Colon (tissue), 2 donors: Measurements from ENCODE around the gene ZCCHC8.
"Not testable (repeated sequence)": the region's sequence is repeated elsewhere in the genome, so short reads cannot be mapped to it uniquely, and the experiment has no call there.

Experiments used
- FAIRE-seq: peaks from 2 replicates; lab custom pipeline; 2012; peaks lifted over from hg19 to GRCh38; lab: Jason Lieb, UNC
- donor health status: control.
- donor health status: control.

The ZCCHC8 gene

GRCh38 chr12:122500685-122501488 lies at the start of gene ZCCHC8:
Gene ZCCHC8, minus strand, starts transcription at chr12:122500932. Its CDS starts 92 bp downstream, at chr12:122500840.
- no peak for FAIRE-seq

GRCh38 chr12:122547330-122547729 lies 46.6 kb upstream of the ZCCHC8 start:
- FAIRE-seq: no peak

GRCh38 chr12:122545855-122546254 lies 45.1 kb upstream of the ZCCHC8 start:
- FAIRE-seq: no peak

GRCh38 chr12:122544537-122544936 lies 43.8 kb upstream of the ZCCHC8 start:
- no peak for FAIRE-seq

- no peak for FAIRE-seq
Measured at GRCh38 chr12:122538496-122538895, 37.8 kb upstream of the ZCCHC8 start.

GRCh38 chr12:122537021-122537420 lies 36.3 kb upstream of the ZCCHC8 start:
- no peak for FAIRE-seq

- no peak for FAIRE-seq
Measured at GRCh38 chr12:122533856-122534255, 33.1 kb upstream of the ZCCHC8 start.

- FAIRE-seq: no peak
Measured at GRCh38 chr12:122528992-122529391, 28.3 kb upstream of the ZCCHC8 start.

GRCh38 chr12:122528582-122528981 lies 27.9 kb upstream of the ZCCHC8 start:
- no peak for FAIRE-seq

- no peak for FAIRE-seq
Measured at GRCh38 chr12:122527478-122527944, 26.8 kb upstream of the ZCCHC8 start.

- FAIRE-seq: peak; percentile 73
Measured at GRCh38 chr12:122526683-122527477, 26.1 kb upstream of the ZCCHC8 start, which contains the start of the genes KNTC1 and RSRC2. Gene KNTC1, plus strand, starts transcription at chr12:122527249. Its CDS starts 2,815 bp downstream, at chr12:122530064. Gene RSRC2, minus strand, starts transcription at chr12:122526936. Its CDS starts 83 bp downstream, at chr12:122526853.

GRCh38 chr12:122523846-122524718 lies 23.4 kb upstream of the ZCCHC8 start:
- no peak for FAIRE-seq

GRCh38 chr12:122523280-122523679 lies 22.5 kb upstream of the ZCCHC8 start:
- FAIRE-seq: no peak

- FAIRE-seq: no peak
Measured at GRCh38 chr12:122520676-122521075, 19.9 kb upstream of the ZCCHC8 start.

GRCh38 chr12:122519418-122519817 lies 18.7 kb upstream of the ZCCHC8 start:
- FAIRE-seq: no peak

GRCh38 chr12:122518908-122519307 lies 18.2 kb upstream of the ZCCHC8 start:
- no peak for FAIRE-seq

- FAIRE-seq: no peak
Measured at GRCh38 chr12:122517877-122518276, 17.1 kb upstream of the ZCCHC8 start.

GRCh38 chr12:122516544-122517361 lies 16.0 kb upstream of the ZCCHC8 start:
- no peak for FAIRE-seq

GRCh38 chr12:122515275-122515674 lies 14.5 kb upstream of the ZCCHC8 start:
- FAIRE-seq: no peak

GRCh38 chr12:122513660-122514059 lies 12.9 kb upstream of the ZCCHC8 start:
- no peak for FAIRE-seq

GRCh38 chr12:122513028-122513427 lies 12.3 kb upstream of the ZCCHC8 start:
- FAIRE-seq: not testable (repeated sequence)
